Ovary (tissue), 3 donors: ENCODE data around the gene CRYBA1.

Source experiments
- CTCF ChIP-seq, 3 donors: fragments of 450-650 bp in 2 of 3; fragments of 200-600 bp in 1 of 3; IDR thresholded peaks; one replicate each; pipeline versions ENCODE4 v1.5.1 to v1.8.0; 2016 to 2022; ENCODE audit warnings: antibody characterized with exemption in 3 of 3, mild to moderate bottlenecking in 1 of 3
- POLR2A ChIP-seq: fragments of 450-650 bp; IDR thresholded peaks from one replicate; pipeline ENCODE4 v1.6.1; 2017; ENCODE audit warnings: antibody characterized with exemption, mild to moderate bottlenecking, moderate library complexity
- donor health status: DM: no; HTN: no; CAD: no.

GRCh38 chr17:29257756-29258155, 11.1 kb downstream of the CRYBA1 start:
- TF ChIP-seq CTCF (IDR thresholded peaks at IDR 0.05) (no peak), POLR2A (no peak)
